ENCODE data around the gene SCAP.

The SCAP gene

GRCh38 chr3:47427866-47428265 lies 47.9 kb downstream of the SCAP start:
- no peak for TF ChIP-seq GATA3 (IDR thresholded peaks at IDR 0.05; ENCODE audit: low read depth, low read length)
- no peak for TF ChIP-seq GATA2 (IDR thresholded peaks at IDR 0.05; ENCODE audit: low read depth, low read length)

- no peak for TF ChIP-seq GATA2 (IDR thresholded peaks at IDR 0.05; ENCODE audit: low read depth, low read length)
- TF ChIP-seq GATA3 (IDR thresholded peaks at IDR 0.05; ENCODE audit: low read depth, low read length): no peak
These were observed 49.8 kb downstream of the SCAP start for GRCh38 chr3:47425959-47426358.

GRCh38 chr3:47425383-47425778 lies 50.4 kb downstream of the SCAP start:
- TF ChIP-seq GATA3 (IDR thresholded peaks at IDR 0.05; ENCODE audit: low read depth, low read length): no peak
- no peak for TF ChIP-seq GATA2 (IDR thresholded peaks at IDR 0.05; ENCODE audit: low read depth, low read length)

- TF ChIP-seq GATA3 (IDR thresholded peaks at IDR 0.05; ENCODE audit: low read depth, low read length) (no peak), GATA2 (IDR thresholded peaks at IDR 0.05; ENCODE audit: low read depth, low read length) (no peak)
These were observed 51.0 kb downstream of the SCAP start for GRCh38 chr3:47424434-47425382.

- TF ChIP-seq GATA2 (IDR thresholded peaks at IDR 0.05; ENCODE audit: low read depth, low read length): no peak
- TF ChIP-seq GATA3 (IDR thresholded peaks at IDR 0.05; ENCODE audit: low read depth, low read length): no peak
These were observed 52.1 kb downstream of the SCAP start for GRCh38 chr3:47423548-47424145.

GRCh38 chr3:47422743-47423142 lies 53.0 kb downstream of the SCAP start:
- TF ChIP-seq GATA2 (IDR thresholded peaks at IDR 0.05; ENCODE audit: low read depth, low read length) (no peak), GATA3 (IDR thresholded peaks at IDR 0.05; ENCODE audit: low read depth, low read length) (no peak)

- no peak for TF ChIP-seq GATA3 (IDR thresholded peaks at IDR 0.05; ENCODE audit: low read depth, low read length)
These were observed 53.7 kb downstream of the SCAP start for GRCh38 chr3:47421741-47422649.

GRCh38 chr3:47420511-47421484 lies 54.9 kb downstream of the SCAP start:
- TF ChIP-seq GATA3 (IDR thresholded peaks at IDR 0.05; ENCODE audit: low read depth, low read length) (no peak), GATA2 (IDR thresholded peaks at IDR 0.05; ENCODE audit: low read depth, low read length) (no peak)

- TF ChIP-seq GATA3 (IDR thresholded peaks at IDR 0.05; ENCODE audit: low read depth, low read length) (no peak), GATA2 (IDR thresholded peaks at IDR 0.05; ENCODE audit: low read depth, low read length) (no peak)
These were observed 55.7 kb downstream of the SCAP start for GRCh38 chr3:47420044-47420430.

- TF ChIP-seq GATA3 (IDR thresholded peaks at IDR 0.05; ENCODE audit: low read depth, low read length): no peak
- no peak for TF ChIP-seq GATA2 (IDR thresholded peaks at IDR 0.05; ENCODE audit: low read depth, low read length)
These were observed 56.4 kb downstream of the SCAP start for GRCh38 chr3:47419083-47420043.

- TF ChIP-seq GATA2 (IDR thresholded peaks at IDR 0.05; ENCODE audit: low read depth, low read length): no peak
- no peak for TF ChIP-seq GATA3 (IDR thresholded peaks at IDR 0.05; ENCODE audit: low read depth, low read length)
These were observed 57.3 kb downstream of the SCAP start for GRCh38 chr3:47418167-47419082.

All from SH-SY5Y (cell line).